GM19452 (cell line): ENCODE results near the gene C14orf180.

Experiments
- ATAC-seq: cut with Tn5 transposase; IDR thresholded peaks from one replicate; pipeline ENCODE4 v1.9.1; 2021; ENCODE audit not compliant: unreplicated experiment

C14orf180 gene

DNA sequence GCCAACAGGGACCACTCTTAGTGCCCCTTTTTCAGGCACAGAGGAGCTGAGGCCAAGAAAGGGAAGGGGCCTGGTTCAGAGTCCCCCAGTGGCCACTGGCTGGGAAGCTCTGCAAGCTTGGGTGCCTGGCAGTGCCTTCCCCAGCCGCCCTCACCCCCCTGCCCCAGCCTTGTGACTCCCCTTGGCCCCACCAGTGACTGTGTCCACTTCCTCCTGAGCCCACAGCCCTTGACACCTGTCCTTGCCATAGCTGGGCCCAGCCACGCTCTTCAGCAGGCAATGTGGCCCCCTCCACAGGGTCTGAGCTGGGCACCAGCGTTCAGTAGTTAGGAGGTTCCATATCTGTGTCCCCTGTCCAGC is 19.0 kb upstream of the C14orf180 start:
- no peak for ATAC-seq

- ATAC-seq = no peak
Observed at GRCh38 chr14:104561124-104561557, 18.4 kb upstream of the C14orf180 start.

GRCh38 chr14:104561632-104562495 is 17.7 kb upstream of the C14orf180 start:
- ATAC-seq = no peak

DNA sequence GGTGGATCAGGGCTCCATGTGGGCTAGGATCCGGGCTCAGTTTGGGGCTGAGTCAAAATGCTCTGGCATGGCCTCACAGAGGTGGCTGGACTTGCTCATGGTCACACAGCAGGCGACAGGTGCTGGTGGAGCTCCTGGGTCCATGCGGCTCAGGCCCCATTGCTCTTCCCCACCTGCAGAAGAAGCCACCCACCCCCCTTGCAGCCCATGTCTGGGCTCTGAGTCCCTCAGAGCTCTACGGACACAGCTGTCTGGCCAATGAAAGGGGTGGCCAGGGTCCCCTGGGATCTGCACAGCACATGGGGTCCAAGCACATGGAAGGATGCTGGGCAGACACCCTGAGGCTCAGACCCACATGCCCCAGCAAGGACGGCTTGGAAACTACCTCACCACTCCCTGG is 17.0 kb upstream of the C14orf180 start:
- no peak for ATAC-seq

- no peak for ATAC-seq
Observed at GRCh38 chr14:104563191-104563741, 16.3 kb upstream of the C14orf180 start.

- ATAC-seq = no peak
Observed at GRCh38 chr14:104563742-104564615, 15.6 kb upstream of the C14orf180 start.

GRCh38 chr14:104564744-104565679 is 14.6 kb upstream of the C14orf180 start:
- ATAC-seq = no peak

DNA sequence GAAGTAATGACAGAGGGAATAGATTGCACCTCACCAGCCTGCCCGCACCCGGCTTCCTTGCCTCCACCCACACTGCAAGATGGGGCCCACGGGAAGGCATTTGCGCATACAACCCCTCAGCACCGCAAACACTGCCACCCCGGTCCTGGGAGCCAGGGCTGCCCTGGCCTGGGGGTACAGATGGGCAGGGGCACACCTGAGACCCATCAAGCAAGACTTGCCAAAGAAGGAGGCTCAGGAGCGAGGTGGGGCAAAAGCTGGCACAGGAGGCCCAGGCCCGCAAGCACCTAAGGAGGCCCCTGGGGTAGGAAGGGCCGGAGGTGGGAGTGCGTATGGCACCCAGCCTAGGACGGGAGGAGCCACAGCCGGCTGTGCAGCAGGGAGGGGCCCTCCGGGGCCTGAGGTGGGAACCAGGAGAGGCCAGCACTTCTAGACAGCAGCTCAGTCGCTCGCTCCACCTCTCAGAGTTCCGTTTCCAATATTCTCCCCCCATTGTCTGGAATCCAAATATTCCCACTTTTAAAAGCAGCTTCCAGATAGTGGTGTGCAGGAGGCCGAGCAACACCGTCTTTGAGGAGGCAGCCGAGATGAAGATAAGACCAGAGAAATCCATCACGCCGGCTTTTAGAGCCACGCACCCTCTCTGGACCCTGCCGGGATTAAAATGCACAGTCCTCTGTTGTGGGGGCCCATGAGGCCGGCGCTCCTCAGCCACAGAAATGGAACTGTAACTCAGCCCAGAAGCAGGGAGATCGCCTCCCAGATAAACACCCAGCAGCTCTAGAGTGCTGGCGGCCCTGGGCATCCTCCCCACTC is 12.2 kb upstream of the C14orf180 start:
- ATAC-seq = no peak

DNA sequence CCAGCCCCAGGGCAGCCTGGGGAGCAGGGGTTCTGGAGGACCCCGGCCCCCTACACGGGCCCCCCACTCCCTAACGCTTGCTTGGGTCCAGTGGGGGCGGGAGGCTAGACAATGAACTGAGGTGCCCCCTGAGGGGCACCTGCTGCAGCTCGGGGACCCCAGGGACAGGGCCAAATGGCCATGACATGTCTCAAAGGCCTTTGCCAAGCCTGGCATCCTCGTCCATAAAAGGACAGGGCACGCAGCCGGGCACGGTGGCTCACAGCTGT is 11.7 kb upstream of the C14orf180 start:
- ATAC-seq = no peak

- no peak for ATAC-seq
Observed at GRCh38 chr14:104568620-104569019, 10.9 kb upstream of the C14orf180 start.

DNA sequence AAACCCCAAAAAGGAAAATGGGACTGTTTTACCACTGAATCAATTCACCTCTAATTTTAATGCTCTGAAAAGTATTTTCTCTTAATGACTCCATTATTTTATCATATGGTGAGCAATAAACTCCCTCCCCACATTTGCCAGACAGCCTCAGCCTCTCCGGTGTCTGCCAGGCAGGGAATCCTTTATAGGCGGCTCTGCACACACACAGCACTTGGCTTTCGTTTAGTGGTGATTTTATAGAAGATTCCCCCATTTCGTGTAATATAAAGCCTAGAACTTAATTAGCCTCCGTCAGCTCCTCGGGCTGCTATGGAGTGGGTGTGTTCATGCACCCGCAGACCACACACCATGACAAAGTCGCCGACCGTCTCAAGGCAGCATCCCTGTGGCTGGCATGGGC is 10.1 kb upstream of the C14orf180 start:
- no peak for ATAC-seq

GRCh38 chr14:104571246-104571645 is 8.3 kb upstream of the C14orf180 start:
- no peak for ATAC-seq

DNA sequence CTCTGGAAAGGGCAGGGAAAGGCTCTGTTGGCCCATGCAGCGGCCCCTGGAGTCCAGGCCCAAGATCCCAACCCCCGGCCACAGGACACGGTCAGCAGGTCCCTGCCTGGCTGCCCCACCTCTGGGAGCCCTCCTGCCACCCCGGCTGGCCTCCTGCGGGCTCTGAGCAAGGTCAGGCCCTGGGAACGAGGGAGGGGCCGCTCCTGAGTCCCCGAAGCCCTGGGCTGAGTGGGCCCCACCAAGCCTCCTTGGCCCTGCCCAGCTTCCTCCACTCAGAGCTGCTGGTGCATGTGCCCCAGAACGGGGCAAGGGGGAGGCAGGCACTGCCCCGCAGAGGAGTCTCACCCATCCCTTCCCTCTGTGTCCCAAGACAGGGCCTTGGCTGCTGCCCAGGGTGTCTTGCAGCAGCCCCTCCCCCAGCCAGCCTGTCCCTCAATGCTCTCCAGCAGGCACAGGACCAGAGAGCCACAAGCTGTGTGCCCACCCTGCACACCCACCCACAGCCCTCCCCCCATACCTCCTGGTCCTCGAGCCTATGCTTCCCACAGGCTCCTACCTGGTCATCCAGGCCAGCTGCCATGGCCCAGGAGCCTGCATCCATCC is 7.4 kb upstream of the C14orf180 start:
- ATAC-seq = no peak

DNA sequence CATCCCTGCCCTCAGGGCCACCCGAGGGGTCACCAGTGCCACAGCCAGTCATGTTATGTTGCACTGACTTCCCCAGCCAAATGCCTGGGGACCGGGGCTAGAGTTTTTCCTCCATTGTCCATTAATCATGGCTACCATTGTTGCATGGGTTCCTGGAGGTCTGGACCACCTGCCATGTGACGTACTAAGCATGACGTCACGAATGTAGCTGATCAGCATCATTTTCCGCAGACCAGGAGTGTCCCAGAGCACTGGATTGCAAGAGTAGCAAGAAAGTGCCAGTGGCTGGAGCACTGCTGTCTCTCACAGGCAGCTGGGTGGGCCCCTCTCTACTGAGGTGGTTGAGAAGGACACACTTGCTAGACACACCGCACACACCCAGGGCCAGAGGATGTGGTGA is 6.9 kb upstream of the C14orf180 start:
- no peak for ATAC-seq

- no peak for ATAC-seq
Observed at GRCh38 chr14:104573930-104574329, 5.6 kb upstream of the C14orf180 start.

DNA sequence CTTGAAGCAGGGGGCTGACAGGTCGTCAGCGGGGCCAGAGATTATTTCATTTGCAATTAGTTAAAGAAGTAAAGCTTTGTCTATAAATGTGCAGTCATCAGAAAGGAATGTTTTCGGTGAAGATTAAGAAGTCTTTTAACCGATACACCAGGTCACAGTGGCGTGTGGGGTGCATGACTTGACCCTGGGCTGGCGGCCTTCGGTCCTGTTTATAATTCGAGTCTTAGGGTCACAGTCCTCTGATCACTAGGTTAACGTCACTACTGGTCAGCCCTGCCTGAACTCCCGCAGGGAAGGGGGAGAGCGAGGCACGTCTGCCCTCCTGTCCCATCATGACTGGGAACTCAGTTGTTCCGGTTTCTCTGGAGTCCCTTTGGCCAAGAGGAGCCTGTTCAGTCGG is 5.0 kb upstream of the C14orf180 start:
- ATAC-seq = no peak

- no peak for ATAC-seq
Observed at GRCh38 chr14:104574978-104575583, 4.5 kb upstream of the C14orf180 start.

DNA sequence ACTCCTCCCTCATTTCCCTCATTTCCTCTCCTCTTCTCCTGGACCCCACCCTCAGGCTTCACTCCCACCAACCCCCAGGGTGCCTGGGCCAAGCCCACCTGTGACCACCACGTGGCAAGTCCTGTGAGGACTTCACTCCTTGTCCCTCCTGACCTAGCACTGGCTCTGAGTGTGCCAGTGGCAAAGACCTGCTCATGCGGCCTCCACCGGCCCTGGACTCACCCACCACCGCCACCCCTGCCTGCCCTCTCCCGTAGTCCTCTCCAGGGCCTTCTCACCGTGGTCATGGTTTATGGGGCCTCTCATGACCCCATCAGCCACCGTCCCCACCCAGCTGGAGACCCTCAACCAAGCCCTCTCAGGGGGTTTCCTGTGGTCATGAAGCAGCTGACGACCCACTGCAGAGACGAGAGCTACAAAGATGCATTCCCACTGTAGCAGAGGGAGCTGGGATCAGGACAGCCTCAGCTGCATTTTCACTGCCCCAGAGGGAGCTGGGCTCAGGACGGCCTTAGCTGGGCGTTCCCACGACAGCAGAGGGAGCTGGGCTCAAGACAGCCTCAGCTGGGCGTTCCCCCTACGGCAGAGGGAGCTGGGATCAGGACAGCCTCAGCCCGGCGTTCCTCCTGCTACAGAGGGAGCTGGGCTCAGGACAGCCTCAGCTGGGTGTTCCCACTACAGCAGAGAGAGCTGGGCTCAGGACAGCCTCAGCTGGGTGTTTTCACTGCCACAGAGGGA is 3.2 kb upstream of the C14orf180 start:
- no peak for ATAC-seq

GRCh38 chr14:104576970-104577332 is 2.6 kb upstream of the C14orf180 start:
- no peak for ATAC-seq
